KMS-11 (cell line): ENCODE data around the gene KMT2E.
A peak's percentile ranks its signal among the peaks of the same experiment; 100 is the strongest.

Experiments
- H2AFZ ChIP-seq: fragments of 200-600 bp; sonication (generic); 2 replicates; pipeline ENCODE4 v1.6.1; 2016; ENCODE audit warnings: antibody characterized with exemption, mixed run types, low read depth
- H3K27ac ChIP-seq: fragments of 200-600 bp; sonication (generic); 2 replicates; pipeline ENCODE4 v1.6.1; 2016; ENCODE audit warnings: mild to moderate bottlenecking, mixed run types
- H3K27me3 ChIP-seq: fragments of 200-600 bp; sonication (generic); 2 replicates; pipeline ENCODE4 v1.6.1; 2017; ENCODE audit warnings: mild to moderate bottlenecking, low read depth, mixed run types, moderate library complexity; ENCODE audit not compliant: insufficient read depth
- H3K36me3 ChIP-seq: fragments of 200-600 bp; sonication (generic); 2 replicates; pipeline ENCODE4 v1.6.1; 2017; ENCODE audit warnings: mild to moderate bottlenecking, mixed run types; ENCODE audit not compliant: insufficient read depth
- H3K4me1 ChIP-seq: fragments of 200-600 bp; sonication (generic); 2 replicates; pipeline ENCODE4 v1.6.1; 2016; ENCODE audit warnings: mild to moderate bottlenecking, low read depth, mixed run types; ENCODE audit not compliant: poor library complexity, severe bottlenecking
- H3K4me2 ChIP-seq: fragments of 200-600 bp; sonication (generic); 2 replicates; pipeline ENCODE4 v1.7.0; 2016; ENCODE audit warnings: mild to moderate bottlenecking, mixed run types
- H3K4me3 ChIP-seq: fragments of 200-600 bp; sonication (generic); IDR thresholded peaks from 2 replicates; pipeline ENCODE4 v1.6.1; 2017; ENCODE audit warnings: low read depth, low read length, mixed read lengths; ENCODE audit not compliant: insufficient read depth
- H3K79me2 ChIP-seq: fragments of 200-600 bp; sonication (generic); 2 replicates; pipeline ENCODE4 v1.6.1; 2016; ENCODE audit warnings: low read depth, mixed run types; ENCODE audit not compliant: insufficient read depth
- H3K9ac ChIP-seq: fragments of 200-600 bp; sonication (generic); 2 replicates; pipeline ENCODE4 v1.6.1; 2016; ENCODE audit warnings: mild to moderate bottlenecking, mixed run types
- H4K20me1 ChIP-seq: fragments of 200-600 bp; sonication (generic); 2 replicates; pipeline ENCODE4 v1.6.1; 2016; ENCODE audit warnings: mild to moderate bottlenecking, mixed run types; ENCODE audit not compliant: insufficient read depth
- CTCF ChIP-seq: fragments of 200-600 bp; sonication (generic); conservative IDR thresholded peaks from 2 replicates; pipeline ENCODE4 v1.6.1; 2017; ENCODE audit warnings: low read depth, mild to moderate bottlenecking, antibody characterized with exemption, low read length, moderate library complexity, mixed read lengths

The KMT2E gene

GRCh38 chr7:105065104-105065503 lies 51.1 kb downstream of the KMT2E start:
- H3K36me3 ChIP-seq = peaks cover 12% of the 10 kb centered on the region
- peaks cover 19% of the 10 kb centered on the region for H4K20me1 ChIP-seq
- no peak overlapping the region for H3K27ac ChIP-seq
- H3K27me3 ChIP-seq = no peaks in the 10 kb centered on the region
- H3K4me1 ChIP-seq = peaks cover 22% of the 10 kb centered on the region
- TF ChIP-seq CTCF = no peak
- no peak overlapping the region for H3K9ac ChIP-seq
- H3K79me2 ChIP-seq = peaks cover 90% of the 10 kb centered on the region
- H3K4me2 ChIP-seq = no peak overlapping the region
- no peak overlapping the region for H3K4me3 ChIP-seq
- H2AFZ ChIP-seq = no peak overlapping the region

GRCh38 chr7:105067691-105068090 lies 53.7 kb downstream of the KMT2E start:
- H3K36me3 ChIP-seq = peaks cover 12% of the 10 kb centered on the region
- no peak overlapping the region for H3K27ac ChIP-seq
- no peak overlapping the region for H3K4me2 ChIP-seq
- no peak overlapping the region for H2AFZ ChIP-seq
- TF ChIP-seq CTCF = 0 out of 2 replicates have a peak, but pooled peaks have one; percentile 6
- H4K20me1 ChIP-seq = no peaks in the 10 kb centered on the region
- no peaks in the 10 kb centered on the region for H3K27me3 ChIP-seq
- no peak overlapping the region for H3K9ac ChIP-seq
- peaks cover 16% of the 10 kb centered on the region for H3K4me1 ChIP-seq
- peaks cover 76% of the 10 kb centered on the region; the same call in 1 of the 2 replicates for H3K79me2 ChIP-seq
- H3K4me3 ChIP-seq = no peak overlapping the region

GRCh38 chr7:105068886-105069285 lies 54.9 kb downstream of the KMT2E start:
- Histone ChIP-seq H3K27ac (no peak overlapping the region), H3K4me1 (peaks cover 4% of the 10 kb centered on the region), H3K9ac (no peak overlapping the region), H3K27me3 (no peaks in the 10 kb centered on the region), H3K36me3 (peaks cover 16% of the 10 kb centered on the region), H3K79me2 (peaks cover 72% of the 10 kb centered on the region; the same call in 1 of the 2 replicates), H3K4me2 (no peak overlapping the region), H2AFZ (no peak overlapping the region), H4K20me1 (no peaks in the 10 kb centered on the region), H3K4me3 (no peak overlapping the region)
- TF ChIP-seq CTCF = no peak

- no peak overlapping the region for H3K4me2 ChIP-seq
- no peak for TF ChIP-seq CTCF
Measured at GRCh38 chr7:105073143-105073542, 59.1 kb downstream of the KMT2E start.

More at GRCh38 chr7:105073143-105073542, 59.1 kb downstream of the KMT2E start:
- Histone ChIP-seq H3K4me3 (no peak overlapping the region), H3K79me2 (peaks cover 52% of the 10 kb centered on the region; the same call in 1 of the 2 replicates), H3K4me1 (peaks cover 3% of the 10 kb centered on the region), H3K36me3 (peaks cover 28% of the 10 kb centered on the region; the same call in 1 of the 2 replicates), H3K9ac (no peak overlapping the region), H4K20me1 (no peaks in the 10 kb centered on the region), H3K27ac (no peak overlapping the region), H2AFZ (no peak overlapping the region), H3K27me3 (no peaks in the 10 kb centered on the region)
